Activated CD8-positive, alpha-beta memory T cell treated with anti-CD3 and anti-CD28 coated beads, Interleukin-2, amount 50 U/mL, for 4 hours (primary cell): ENCODE results near the gene MRPL48.
"Not testable (repeated sequence)": the region's sequence is repeated elsewhere in the genome, so short reads cannot be mapped to it uniquely, and the experiment has no call there.

Source experiments
- DNase-seq: peaks from one replicate; pipeline ENCODE4 v3.0.0-alpha.2; 2020

MRPL48 gene

GRCh38 chr11:73851046-73851764 lies 63.5 kb downstream of the MRPL48 start:
- DNase-seq, result no peak

DNA sequence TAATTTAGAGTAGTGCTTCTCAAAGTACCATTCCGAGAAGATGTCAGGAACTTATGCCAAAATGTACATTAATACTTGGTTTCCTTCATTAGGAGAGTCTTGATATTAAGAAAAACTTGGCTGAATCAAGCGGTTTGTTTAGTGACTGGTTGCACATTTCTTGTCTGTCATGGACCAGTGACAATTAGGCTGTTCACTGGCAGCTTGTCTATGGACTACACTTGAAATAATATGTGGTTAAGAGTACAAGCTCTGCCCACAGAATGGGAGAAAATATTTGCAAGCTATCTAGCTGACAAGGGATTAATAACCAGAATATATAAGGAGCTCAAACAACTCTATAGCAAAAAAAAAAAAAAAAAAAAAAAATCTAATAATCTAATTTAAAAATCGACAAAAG lies 64.4 kb downstream of the MRPL48 start:
- no peak for DNase-seq

DNA sequence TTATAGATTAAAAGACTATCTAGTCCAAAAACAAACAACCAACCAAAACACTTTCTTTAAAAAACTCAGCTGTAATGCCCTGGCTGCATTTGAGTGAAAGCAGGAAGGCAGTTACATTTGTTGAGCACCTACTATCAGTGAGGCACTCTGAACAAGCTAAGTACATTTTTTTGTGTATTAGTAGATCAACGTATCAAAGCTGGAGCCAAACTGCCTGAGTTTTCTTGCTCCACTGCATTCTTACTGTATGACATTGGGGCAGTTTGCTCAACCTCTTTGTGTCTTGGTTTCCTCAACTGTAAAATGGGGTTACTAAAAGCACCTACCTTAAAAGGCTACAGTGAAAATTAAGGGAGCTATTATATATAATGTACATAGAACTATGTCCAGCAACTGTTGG lies 67.0 kb downstream of the MRPL48 start:
- no peak for DNase-seq

DNA sequence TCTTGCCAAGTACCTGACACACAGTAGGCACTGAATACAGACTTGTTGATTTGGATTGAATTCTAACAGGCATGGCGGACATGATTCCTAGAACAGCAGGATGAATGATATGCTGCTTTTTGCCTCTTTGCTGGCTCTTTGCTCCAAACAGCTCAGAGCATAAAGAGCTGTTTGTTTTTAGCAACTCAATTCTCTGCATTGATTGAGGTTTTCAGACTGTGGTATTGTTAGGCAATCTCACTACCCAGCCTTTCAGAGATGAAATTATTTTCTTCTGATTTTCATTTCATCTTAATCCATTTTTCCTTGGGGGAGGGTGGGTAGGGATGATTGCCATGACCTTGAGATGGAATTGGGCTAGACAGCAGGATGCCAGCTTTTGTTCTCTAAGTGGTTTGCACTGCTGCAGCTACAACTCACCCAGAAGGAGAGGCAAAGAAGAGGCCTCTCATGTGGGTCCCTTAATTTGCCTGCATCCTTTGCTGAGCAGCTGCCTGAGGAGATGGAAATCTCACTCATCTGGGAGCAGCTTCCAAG lies 68.4 kb downstream of the MRPL48 start:
- no peak for DNase-seq

- DNase-seq, result no peak
Observed at GRCh38 chr11:73859671-73860070, 72.0 kb downstream of the MRPL48 start.

DNA sequence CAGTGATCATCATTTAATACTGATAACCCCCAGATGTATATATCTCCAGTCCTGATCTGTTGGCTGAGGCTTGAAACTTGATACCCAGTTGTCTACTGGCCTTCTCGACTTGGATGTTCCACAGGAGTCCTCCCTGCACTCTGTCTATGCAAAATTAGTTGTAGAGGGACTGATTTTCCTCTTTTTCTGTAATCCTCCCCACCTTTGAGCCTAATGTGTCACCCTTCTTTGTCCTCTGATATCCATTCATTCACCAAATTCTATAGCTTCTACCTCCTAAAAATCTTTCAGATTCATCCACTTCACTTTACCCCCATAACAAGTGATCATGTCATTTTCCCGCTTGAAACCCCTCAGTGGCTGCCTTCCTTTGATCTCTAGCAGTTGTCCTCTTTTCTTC lies 72.5 kb downstream of the MRPL48 start:
- DNase-seq, result no peak

- no peak for DNase-seq
Observed at GRCh38 chr11:73862986-73863385, 75.3 kb downstream of the MRPL48 start.

DNA sequence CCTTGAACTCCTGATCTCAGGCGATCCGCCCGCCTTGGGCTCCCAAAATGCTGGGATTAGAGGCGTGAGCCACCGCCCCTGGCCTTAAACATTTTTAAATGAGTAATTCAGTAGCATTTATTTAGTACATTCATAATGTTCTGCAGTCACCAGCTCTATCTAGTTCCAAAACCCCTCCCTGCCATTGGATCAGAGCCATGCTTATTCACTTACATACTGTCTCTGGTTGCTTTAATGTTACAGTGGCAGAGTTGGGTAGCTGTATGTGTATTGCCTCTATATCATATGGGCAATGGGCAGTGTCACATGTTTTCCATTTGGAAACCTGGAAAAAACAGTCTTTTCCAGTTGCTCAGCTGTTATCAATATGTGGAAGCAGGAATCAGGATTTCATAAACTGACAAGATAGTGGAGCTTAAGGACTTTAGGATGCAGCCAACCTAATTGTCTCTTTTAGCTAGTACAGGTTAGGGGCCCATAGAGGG lies 78.5 kb downstream of the MRPL48 start:
- DNase-seq, result no peak

DNA sequence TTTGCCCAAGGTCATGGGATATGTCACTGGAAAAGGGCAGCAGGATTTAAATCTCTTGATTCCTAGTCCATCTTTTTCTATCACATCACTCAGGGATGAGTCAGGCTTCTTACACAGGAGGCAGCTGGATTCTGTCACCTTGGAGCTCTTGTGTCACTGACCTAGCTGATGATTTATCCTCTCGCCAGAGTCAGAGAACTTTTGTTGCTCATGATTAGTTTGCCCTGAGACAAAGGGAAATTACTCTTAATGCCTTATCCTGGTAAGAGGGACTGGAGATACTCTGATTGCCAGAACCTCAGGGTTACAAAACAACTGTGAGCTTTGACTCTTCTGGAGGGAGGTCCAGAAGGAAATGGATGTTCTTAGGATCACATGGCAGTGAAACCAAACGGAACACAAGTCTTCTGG lies 78.9 kb downstream of the MRPL48 start:
- no peak for DNase-seq

GRCh38 chr11:73869332-73869949 lies 81.8 kb downstream of the MRPL48 start:
- DNase-seq, result no peak

- no peak for DNase-seq
Observed at GRCh38 chr11:73870261-73870660, 82.6 kb downstream of the MRPL48 start.

GRCh38 chr11:73872749-73873357 lies 85.2 kb downstream of the MRPL48 start:
- no peak for DNase-seq

GRCh38 chr11:73875380-73875779 lies 87.7 kb downstream of the MRPL48 start:
- no peak for DNase-seq

DNA sequence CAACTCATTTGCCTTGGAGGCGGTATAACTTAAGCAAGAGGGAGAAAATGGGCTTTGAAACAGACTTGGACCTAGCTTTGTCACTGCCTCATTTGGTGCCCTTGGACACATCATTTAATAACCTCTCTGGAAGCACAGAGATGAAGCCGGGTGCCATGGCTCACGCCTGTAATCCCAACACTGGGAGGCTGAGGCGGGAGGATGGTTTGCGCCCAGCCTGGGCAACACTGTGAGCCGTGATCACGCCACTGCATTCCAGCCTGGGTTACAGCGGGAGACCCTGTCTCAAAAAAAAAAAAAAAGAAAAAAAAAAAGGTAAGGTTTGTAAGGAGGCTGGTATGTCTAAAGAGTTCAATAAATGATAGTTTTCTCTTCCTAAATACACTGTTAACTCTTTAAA lies 88.2 kb downstream of the MRPL48 start:
- DNase-seq, result no peak

DNA sequence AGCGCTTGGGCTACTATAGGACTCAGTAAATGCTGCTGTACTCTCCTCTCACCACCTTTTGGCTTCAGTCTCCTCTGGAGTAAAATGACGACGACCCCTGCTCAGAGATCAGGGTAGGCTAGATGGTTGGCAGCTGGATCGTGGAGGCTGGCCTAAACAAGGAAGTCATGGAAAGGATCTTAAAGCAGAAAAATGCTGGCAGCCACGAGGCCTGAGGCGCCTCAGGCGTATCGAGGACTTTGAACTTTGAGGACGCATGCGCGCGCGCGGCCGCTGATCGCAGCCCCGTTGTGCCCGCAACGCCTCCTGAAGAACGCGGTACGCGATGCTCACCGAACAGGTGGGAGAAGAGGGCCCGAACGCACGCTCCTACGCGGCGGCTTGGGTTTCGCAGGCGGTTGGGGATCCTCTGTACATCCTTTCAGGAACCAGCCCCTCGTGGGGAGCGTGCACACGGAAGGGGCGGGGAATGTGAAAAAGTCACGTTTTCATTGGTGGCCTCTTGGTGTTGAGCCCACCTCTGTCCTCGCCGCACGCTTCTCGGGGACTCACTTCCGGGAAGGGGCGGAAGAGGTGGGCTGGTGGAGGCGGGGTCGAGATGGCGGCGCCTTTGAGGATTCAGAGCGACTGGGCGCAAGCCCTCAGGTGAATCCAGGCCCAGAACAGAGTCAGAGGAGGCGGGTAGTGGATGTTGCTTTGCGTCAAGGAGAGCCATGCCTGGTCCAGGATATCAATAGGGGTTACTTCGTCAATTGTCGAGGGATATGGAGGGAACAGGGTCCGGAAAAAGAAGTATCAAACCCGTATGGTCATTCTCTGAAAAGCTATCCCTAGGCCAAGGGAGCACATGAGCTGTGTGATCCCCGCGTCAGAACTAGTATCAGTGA lies 89.0 kb downstream of the MRPL48 start, which contains the start of the genes COA4 and PAAF1:
Gene COA4, minus strand, starts transcription at position 423 of the 887 bp plus-strand sequence. CDS start 3,468 bp downstream, outside the sequence.
Gene PAAF1, plus strand, starts transcription at position 576 of the 887 bp plus-strand sequence. Its CDS starts 23 bp downstream, at position 599.
- peak; percentile 90 for DNase-seq

- no peak for DNase-seq
Observed at GRCh38 chr11:73878771-73879170, 91.1 kb downstream of the MRPL48 start.

DNA sequence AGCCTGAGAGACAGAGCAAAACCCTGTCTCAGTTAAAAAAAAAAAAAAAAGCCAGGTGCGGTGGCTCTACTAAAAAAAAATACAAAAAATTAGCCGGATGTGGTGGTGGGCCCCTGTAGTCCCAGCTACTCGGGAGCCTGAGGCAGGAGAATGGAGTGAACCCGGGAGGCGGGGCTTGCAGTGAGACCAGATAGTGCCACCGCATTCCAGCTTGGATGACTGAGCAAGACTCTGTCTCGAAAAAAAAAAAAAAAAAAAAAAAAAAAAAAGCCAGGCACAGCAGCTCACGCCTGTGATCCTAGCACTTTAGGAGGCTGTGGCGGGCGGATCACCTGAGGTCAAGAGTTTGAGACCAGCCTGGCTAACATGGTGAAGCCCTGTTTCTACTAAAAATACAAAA lies 92.8 kb downstream of the MRPL48 start:
- DNase-seq, result not testable (repeated sequence)

DNA sequence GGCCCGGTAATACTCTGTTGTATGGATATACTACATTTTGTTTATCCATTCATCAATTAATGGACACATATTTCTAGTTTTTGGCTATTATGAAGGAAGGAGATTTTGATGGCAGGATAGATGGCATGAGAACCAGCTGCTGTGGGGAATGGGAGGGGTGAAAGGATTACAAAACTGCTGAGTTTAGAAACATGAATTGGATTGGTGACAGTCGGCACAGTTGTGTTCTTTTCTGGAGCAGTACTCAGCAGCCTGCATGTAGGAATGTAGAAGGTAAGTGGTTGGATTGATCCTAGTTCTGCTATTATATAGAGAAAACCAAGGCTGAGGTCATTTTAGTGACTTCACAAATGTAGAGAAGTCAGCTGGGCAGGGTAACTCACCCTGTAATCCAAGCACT lies 96.2 kb downstream of the MRPL48 start:
- DNase-seq, result no peak

- no peak for DNase-seq
Observed at GRCh38 chr11:73888244-73888643, 100.6 kb downstream of the MRPL48 start.

- DNase-seq, result no peak
Observed at GRCh38 chr11:73889019-73889418, 101.3 kb downstream of the MRPL48 start.

GRCh38 chr11:73889536-73889935 lies 101.9 kb downstream of the MRPL48 start:
- no peak for DNase-seq

DNA sequence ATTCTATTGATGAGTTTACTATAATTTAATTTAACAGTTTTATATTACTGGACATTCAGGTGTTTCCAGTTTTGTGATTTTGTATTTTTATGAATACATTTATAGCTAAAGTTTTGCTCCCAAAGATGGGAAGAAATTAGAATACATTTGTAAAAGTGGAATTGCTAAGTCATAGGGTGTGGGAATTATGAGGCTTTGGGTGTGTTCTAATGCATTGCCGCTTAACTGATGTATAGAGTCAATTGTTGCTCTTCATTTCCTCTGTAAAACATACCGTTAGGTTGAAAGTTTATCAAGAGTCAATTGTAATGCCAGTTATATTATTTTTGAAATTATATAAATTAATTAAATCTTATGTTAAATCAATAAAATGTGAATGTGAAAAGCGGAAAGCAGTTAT lies 105.4 kb downstream of the MRPL48 start:
- no peak for DNase-seq
